ENCODE data around the gene GAREM1.

The GAREM1 gene

GRCh38 chr18:32455361-32455760 is 15.3 kb downstream of the GAREM1 start:
- DNase-seq = no peak

- no peak for DNase-seq
Observed at GRCh38 chr18:32454593-32454992, 16.1 kb downstream of the GAREM1 start.

GRCh38 chr18:32450874-32451273 is 19.8 kb downstream of the GAREM1 start:
- DNase-seq = no peak

- no peak for DNase-seq
Observed at GRCh38 chr18:32450026-32450691, 20.5 kb downstream of the GAREM1 start.

- DNase-seq = no peak
Observed at GRCh38 chr18:32446780-32447179, 23.9 kb downstream of the GAREM1 start.

GRCh38 chr18:32445846-32446245 is 24.8 kb downstream of the GAREM1 start:
- no peak for DNase-seq

- no peak for DNase-seq
Observed at GRCh38 chr18:32443706-32444215, 26.9 kb downstream of the GAREM1 start.

- DNase-seq = no peak
Observed at GRCh38 chr18:32443033-32443705, 27.5 kb downstream of the GAREM1 start.

GRCh38 chr18:32442575-32442974 is 28.1 kb downstream of the GAREM1 start:
- no peak for DNase-seq

- DNase-seq = no peak
Observed at GRCh38 chr18:32441533-32441932, 29.1 kb downstream of the GAREM1 start.

- DNase-seq = no peak
Observed at GRCh38 chr18:32440518-32440917, 30.2 kb downstream of the GAREM1 start.

- DNase-seq = no peak
Observed at GRCh38 chr18:32439802-32440201, 30.9 kb downstream of the GAREM1 start.

GRCh38 chr18:32439241-32439640 is 31.4 kb downstream of the GAREM1 start:
- DNase-seq = no peak

- no peak for DNase-seq
Observed at GRCh38 chr18:32438173-32438572, 32.5 kb downstream of the GAREM1 start.

- DNase-seq = no peak
Observed at GRCh38 chr18:32437100-32437834, 33.4 kb downstream of the GAREM1 start.

- DNase-seq = no peak
Observed at GRCh38 chr18:32435631-32436500, 34.8 kb downstream of the GAREM1 start.

GRCh38 chr18:32431753-32432152 is 38.9 kb downstream of the GAREM1 start:
- no peak for DNase-seq

- DNase-seq = no peak
Observed at GRCh38 chr18:32429402-32429801, 41.3 kb downstream of the GAREM1 start.

GRCh38 chr18:32427084-32427900 is 43.4 kb downstream of the GAREM1 start:
- DNase-seq = no peak

GRCh38 chr18:32425466-32425865 is 45.2 kb downstream of the GAREM1 start:
- no peak for DNase-seq

GRCh38 chr18:32424696-32425095 is 46.0 kb downstream of the GAREM1 start:
- no peak for DNase-seq

All from inflammatory macrophage treated with lipopolysaccharide for 4 hours (primary cell).